ENCODE results near the gene CFAP157. TPM values are rescaled to one million over a fixed set of nuclear protein-coding genes. Genes with fewer than 3 reads are reported as not detected.

The CFAP157 gene
- total and polyA plus RNA-seq, 2 of the 13 experiments (the other 11 are each of a cell fraction or from before 2014, with no cell fraction given): 0.07 TPM; not detected in 1

DNA sequence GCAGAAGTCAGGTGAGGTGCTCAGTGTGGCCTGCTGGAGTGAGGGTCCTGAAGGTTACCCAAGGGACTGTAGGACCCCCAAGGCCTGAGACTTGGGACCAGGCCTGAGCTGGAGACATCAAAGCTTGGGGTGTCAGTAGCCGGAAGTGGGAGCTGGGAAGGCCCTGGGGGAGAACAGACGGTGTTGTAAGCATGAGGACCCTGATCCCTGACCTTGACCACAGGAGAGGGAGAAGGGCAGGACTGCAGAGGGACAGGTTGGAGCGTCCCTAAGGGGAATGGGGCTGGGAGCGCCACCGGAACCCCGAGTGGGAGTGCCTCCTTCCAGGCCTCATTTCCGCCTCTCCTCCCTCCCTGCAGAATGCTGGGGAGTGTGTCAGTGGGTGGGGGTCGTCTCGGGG, 9.6 kb downstream of the CFAP157 start (continued):
- TF ChIP-seq ZNF773 (CRISPR knock-in tag; IDR thresholded peaks at IDR 0.05; ENCODE audit: borderline replicate concordance) (no peak), SETDB1 (CRISPR knock-in tag; IDR thresholded peaks at IDR 0.05; ENCODE audit: borderline replicate concordance) (no peak), RARA (CRISPR knock-in tag; IDR thresholded peaks at IDR 0.05) (peak; percentile 50), ZNF350 (CRISPR knock-in tag; IDR thresholded peaks at IDR 0.05; ENCODE audit: borderline replicate concordance, low read depth) (0 out of 2 replicates have a peak, but pooled peaks have one; percentile 19), ZNF616 (CRISPR knock-in tag; IDR thresholded peaks at IDR 0.05; ENCODE audit: low read depth) (0 out of 2 replicates have a peak, but pooled peaks have one; percentile 12), ATF7-NPFF (CRISPR knock-in tag; IDR thresholded peaks at IDR 0.05; ENCODE audit: low read depth) (no peak), SPEN (CRISPR knock-in tag; IDR thresholded peaks at IDR 0.05; ENCODE audit: low read depth) (peak; percentile 6; the same call in 1 of the 2 replicates), GABPA (IDR thresholded peaks at IDR 0.05; ENCODE audit: low read depth, low read length) (peak; percentile 28; the same call in 1 of the 2 replicates), GABPA (CRISPR knock-in tag; IDR thresholded peaks at IDR 0.05; ENCODE audit: low read depth) (peak; percentile 74; the same call in 1 of the 2 replicates), MEF2D (CRISPR knock-in tag; IDR thresholded peaks at IDR 0.05) (0 out of 2 replicates have a peak, but pooled peaks have one; percentile 9), NR2F6 (IDR thresholded peaks at IDR 0.05) (0 out of 2 replicates have a peak, but pooled peaks have one; percentile 21), NR2F6 (CRISPR knock-in tag; IDR thresholded peaks at IDR 0.05) (no peak; the same call in 1 of the 2 replicates)
- TF ChIP-seq, protein P1, sequence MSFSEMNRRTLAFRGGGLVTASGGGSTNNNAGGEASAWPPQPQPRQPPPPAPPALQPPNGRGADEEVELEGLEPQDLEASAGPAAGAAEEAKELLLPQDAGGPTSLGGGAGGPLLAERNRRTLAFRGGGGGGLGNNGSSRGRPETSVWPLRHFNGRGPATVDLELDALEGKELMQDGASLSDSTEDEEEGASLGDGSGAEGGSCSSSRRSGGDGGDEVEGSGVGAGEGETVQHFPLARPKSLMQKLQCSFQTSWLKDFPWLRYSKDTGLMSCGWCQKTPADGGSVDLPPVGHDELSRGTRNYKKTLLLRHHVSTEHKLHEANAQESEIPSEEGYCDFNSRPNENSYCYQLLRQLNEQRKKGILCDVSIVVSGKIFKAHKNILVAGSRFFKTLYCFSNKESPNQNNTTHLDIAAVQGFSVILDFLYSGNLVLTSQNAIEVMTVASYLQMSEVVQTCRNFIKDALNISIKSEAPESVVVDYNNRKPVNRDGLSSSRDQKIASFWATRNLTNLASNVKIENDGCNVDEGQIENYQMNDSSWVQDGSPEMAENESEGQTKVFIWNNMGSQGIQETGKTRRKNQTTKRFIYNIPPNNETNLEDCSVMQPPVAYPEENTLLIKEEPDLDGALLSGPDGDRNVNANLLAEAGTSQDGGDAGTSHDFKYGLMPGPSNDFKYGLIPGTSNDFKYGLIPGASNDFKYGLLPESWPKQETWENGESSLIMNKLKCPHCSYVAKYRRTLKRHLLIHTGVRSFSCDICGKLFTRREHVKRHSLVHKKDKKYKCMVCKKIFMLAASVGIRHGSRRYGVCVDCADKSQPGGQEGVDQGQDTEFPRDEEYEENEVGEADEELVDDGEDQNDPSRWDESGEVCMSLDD (CRISPR knock-in tag; IDR thresholded peaks at IDR 0.05; ENCODE audit: borderline replicate concordance): 0 out of 2 replicates have a peak, but pooled peaks have one; percentile 29
- TF ChIP-seq, protein P2, sequence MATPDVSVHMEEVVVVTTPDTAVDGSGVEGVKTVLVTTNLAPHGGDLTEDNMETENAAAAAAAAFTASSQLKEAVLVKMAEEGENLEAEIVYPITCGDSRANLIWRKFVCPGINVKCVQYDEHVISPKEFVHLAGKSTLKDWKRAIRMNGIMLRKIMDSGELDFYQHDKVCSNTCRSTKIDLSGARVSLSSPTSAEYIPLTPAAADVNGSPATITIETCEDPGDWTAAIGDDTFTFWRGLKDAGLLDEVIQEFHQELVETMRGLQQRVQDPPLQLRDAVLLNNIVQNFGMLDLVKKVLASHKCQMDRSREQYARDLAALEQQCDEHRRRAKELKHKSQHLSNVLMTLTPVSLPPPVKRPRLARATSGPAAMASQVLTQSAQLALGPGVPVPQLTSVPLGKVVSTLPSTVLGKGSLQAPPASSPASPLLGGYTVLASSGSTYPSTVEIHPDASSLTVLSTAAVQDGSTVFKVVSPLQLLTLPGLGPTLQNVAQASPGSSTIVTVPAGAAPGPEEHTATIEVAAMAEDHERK (CRISPR knock-in tag; IDR thresholded peaks at IDR 0.05; ENCODE audit: low read depth): no peak
- TF ChIP-seq, protein P3, sequence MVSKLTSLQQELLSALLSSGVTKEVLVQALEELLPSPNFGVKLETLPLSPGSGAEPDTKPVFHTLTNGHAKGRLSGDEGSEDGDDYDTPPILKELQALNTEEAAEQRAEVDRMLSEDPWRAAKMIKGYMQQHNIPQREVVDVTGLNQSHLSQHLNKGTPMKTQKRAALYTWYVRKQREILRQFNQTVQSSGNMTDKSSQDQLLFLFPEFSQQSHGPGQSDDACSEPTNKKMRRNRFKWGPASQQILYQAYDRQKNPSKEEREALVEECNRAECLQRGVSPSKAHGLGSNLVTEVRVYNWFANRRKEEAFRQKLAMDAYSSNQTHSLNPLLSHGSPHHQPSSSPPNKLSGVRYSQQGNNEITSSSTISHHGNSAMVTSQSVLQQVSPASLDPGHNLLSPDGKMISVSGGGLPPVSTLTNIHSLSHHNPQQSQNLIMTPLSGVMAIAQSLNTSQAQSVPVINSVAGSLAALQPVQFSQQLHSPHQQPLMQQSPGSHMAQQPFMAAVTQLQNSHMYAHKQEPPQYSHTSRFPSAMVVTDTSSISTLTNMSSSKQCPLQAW (CRISPR knock-in tag; IDR thresholded peaks at IDR 0.05): 0 out of 2 replicates have a peak, but pooled peaks have one; percentile 9
